ENCODE data around the gene RASL10A.

RASL10A gene

DNA sequence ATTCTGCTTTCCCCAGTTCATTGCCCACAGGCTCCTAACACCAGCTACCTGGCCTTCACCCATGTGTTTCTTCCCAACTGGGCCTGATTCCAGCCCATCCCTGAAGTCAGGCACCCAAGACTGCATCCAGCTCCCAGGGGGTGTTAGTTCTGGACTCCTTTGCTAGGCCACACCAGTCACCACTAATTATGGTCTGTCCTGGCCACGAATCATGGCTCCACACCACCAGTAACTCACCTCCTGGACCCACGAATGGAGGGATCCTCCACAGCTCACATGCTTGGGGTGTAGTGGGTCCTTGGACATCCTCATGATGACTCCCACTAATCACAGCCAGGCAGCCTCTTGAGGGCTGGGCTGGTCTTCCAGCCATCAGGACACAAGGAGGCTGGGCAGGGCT, 3.6 kb upstream of the RASL10A start:
- DNase-seq (ENCODE audit: low read depth in 2 of 2), result no peak

DNA sequence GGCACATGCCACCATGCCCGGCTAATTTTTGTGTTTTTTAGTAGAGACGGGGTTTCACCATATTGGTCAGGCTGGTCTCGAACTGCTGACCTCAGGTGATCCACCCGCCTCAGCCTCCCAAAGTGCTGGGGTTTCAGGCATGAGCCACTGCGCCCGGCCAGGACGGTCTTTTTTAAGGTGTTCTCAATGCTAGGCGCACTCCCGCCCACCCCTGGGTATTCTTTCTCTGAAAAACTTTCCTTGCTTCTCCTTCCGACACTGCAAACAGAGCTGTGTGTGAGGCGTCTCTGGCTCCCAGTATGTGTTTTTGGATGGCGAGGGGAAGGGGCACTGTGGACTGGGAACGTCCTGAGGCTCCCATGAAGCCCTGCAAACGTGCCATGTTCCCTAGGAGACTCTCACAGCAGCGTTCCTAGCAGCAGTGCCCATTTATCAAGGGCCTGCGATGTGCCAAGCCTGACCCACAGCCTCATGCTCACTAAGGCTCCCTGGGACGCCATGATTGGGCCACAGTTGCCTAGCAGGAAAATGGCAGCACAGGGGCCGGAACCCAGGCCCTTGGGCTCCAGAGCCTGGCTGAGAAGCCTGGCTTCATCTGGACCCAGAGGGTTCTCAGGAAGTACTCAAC, 2.4 kb upstream of the RASL10A start:
- DNase-seq (ENCODE audit: low read depth in 2 of 2), result no peak

DNA sequence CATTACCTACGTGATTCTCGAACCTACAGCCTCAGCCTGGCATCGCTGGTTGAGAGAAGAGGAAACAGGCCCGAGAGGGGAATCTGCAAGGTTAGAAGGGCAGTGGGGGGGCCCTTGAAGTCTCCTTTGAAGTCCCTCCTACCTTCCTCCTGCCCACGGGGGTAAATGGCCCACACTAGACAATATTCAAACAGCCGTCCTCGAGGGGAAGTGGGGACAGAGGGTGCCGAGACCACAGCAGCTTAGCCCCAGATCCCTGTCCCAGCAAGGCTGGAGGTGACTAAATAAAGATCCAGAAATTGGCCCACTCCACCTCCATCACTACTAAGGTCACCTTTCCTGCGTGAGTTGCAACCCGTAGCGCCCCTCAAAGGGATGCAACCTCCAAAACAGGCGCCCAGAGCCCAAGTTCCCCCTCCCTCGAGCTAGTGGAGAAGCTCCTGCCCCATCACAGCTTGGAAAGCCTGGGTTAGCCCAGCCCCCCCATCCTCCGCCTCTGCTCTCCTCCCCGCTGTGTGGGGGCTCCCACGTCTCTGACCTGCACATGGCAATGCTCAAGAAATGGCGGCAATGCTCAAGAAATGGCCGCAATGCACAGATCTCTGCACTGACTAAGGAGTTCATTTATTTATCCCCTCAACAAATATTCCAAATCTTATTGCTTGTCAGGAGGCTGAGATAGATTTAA, 788 bp upstream of the RASL10A start:
- no peak for DNase-seq (ENCODE audit: low read depth in 2 of 2)

GRCh38 chr22:29314537-29315285, 786 bp downstream of the RASL10A start:
- no peak for DNase-seq (ENCODE audit: low read depth in 2 of 2)

GRCh38 chr22:29313576-29314466, 1.7 kb downstream of the RASL10A start:
- DNase-seq (ENCODE audit: low read depth in 2 of 2), result no peak

GRCh38 chr22:29313126-29313575, 2.3 kb downstream of the RASL10A start:
- no peak for DNase-seq (ENCODE audit: low read depth in 2 of 2)

DNA sequence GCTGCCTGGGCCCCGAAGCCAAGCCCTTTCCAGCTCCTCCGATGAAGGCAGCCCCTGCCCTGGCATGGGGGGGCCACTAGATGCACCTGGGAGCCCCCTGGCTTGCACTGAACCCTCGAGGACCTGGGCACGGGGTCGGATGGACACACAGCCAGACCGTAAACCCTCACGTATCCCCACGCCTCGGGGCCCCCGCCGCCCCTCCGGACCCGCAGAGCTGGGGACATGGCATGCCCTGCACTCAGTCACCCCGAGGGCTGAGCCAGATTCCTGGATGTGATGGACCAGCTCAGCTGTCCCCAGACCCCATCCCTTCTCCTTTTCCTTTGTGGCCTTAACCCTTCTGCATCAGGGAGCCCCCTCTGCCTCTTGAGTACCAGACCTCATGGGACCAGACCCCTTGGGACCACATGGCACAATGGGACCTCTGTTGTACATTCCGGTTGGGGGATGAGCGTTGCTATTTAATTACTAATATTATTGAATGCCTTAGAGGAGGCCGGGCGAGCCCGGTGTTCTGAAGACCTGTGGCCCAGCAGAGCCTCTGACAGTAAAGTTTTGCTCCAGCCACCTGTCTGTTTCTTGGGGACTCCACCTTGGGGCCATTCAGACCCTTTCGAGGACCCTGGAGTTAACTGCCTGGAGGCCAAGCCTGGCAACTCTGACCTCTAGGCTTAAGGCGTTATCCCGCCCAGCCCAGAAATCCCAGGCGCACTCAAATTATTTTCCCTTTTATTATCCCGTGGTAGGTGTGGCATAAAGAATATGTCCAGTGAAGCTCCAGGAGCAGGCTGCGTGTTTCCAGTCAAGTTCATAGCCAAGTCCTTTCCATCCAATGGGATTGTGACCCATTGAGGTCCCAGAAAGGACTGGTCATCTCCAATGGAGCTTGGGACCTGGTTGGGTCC, 3.0 kb downstream of the RASL10A start:
- no peak for DNase-seq (ENCODE audit: low read depth in 2 of 2)

GRCh38 chr22:29311464-29312217, 3.9 kb downstream of the RASL10A start:
- no peak for DNase-seq (ENCODE audit: low read depth in 2 of 2)

DNA sequence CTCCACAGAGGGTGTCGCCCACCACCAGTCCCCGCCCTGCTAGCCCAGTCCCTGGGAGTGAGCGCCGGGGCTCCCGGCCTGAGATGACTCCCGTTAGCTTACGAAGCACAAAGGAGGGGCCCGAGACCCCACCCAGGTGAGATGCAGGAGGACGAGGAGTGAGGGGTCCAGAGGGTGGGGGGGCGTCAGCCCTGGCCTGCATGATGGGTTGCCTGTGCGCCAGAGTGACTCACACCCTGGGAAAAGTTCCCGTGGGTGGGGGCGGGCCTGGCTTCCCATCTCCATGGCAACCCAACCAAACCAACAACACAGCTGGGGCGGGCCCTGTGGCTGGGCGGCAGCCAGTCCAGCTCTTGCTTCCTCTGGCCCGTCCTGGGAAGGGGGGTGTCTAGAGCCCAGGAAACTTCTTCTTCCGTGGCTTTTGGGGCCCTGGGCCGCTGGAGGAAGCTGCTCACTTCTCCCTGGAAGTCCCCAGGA, 4.6 kb downstream of the RASL10A start:
- DNase-seq (ENCODE audit: low read depth in 2 of 2), result peak; percentile 53

DNA sequence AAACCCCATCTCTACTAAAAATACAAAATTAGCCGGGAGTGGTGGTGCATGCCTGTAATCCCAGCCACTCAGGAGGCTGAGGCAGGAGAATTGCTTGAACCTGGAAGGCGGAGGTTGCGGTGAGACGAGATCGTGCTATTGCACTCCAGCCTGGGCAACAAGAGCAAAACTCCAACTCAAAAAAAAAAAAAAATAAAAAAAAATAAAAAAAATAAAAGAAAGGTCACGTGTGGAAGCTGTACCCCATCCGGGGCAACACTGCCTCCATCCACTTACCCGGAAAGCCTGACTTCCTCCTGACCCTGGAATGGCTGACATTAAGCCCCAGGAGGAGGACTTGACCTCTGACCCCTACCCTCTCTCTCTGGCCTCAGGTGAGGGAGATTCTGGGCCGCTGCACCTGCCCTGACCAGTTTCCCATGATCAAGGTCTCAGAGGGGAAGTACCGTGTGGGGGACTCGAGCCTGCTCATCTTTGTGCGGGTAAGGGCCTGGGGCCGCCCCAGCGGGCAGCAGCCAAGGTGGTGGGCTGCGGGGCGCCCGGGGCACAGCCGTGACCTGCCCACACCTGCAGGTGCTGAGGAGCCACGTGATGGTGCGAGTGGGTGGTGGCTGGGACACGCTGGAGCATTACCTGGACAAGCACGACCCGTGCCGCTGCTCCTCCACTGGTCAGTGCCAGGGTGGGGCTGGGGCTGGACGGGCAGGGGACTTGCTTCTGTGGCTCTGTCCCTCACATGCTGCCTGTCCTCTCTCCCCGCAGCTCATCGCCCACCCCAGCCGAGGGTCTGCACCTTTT, 5.2 kb downstream of the RASL10A start:
- DNase-seq (ENCODE audit: low read depth in 2 of 2), result no peak

GRCh38 chr22:29309332-29310064, 6.0 kb downstream of the RASL10A start:
- DNase-seq (ENCODE audit: low read depth in 2 of 2), result no peak

DNA sequence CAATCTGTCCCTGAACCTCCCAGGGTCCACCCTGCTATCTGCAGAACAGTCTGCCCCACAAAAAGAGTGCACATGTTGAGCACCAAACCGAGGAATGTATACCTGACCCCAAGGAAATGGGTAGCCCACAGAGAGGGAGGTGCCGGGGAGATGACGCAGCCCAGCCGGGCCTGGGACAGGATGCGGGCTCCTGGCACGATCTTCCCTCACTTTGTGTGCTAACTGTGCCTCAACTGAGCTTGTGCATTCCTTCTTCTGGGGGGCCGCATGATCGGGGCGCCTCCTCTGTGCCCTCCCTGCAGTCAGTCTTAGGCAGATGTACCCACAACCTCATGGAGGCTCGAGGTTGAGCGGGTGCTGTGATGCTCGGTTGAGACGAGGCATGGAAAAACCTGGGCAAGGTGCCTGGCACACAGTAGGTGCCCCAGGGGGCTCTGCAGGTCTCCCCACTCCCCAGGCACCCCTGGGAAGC, 6.7 kb downstream of the RASL10A start:
- DNase-seq (ENCODE audit: low read depth in 2 of 2), result no peak

DNA sequence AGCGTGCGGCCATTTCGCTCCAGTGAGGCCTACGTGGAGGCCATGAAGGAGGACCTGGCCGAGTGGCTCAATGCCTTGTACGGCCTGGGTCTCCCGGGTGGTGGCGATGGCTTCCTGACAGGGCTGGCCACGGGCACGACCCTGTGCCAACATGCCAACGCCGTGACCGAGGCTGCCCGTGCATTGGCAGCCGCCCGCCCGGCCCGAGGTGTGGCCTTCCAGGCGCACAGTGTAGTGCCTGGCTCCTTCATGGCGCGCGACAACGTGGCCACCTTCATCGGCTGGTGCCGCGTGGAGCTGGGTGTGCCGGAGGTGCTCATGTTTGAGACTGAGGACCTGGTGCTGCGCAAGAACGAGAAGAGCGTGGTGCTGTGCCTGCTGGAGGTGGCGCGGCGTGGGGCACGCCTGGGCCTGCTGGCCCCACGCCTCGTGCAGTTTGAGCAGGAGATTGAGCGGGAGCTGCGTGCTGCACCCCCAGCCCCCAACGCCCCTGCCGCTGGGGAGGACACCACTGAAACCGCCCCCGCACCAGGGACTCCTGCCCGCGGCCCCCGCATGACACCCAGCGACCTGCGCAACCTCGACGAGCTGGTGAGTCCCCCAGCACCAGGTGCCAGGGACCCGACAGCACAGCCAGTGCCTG, 7.2 kb downstream of the RASL10A start:
- DNase-seq (ENCODE audit: low read depth in 2 of 2), result no peak

DNA sequence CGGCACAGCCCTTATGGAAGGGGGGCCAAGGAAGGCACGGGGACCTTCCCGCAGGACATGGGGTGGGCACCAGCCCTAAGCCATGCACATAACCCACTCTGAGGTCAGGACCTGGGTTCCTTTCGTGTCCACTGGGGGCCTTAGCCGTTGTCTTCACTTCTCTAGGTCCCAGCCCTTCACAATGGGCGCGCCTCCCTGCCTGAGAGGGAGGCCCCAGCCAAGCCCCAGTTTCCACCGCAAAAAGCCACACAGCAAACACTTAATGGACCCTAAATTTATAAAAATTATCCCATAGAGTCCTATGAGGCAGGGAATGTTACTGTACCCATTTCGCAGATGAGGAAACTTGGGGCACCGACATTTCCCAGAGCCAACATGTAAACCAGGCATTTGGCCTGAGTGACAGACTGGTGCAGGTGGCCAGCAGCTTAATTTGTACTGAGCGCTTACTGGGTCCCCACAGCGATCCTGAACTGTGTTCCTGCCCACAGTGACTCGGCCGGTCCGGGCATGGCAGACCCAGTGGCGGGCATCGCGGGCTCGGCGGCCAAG, 7.8 kb downstream of the RASL10A start:
- DNase-seq (ENCODE audit: low read depth in 2 of 2), result no peak

DNA sequence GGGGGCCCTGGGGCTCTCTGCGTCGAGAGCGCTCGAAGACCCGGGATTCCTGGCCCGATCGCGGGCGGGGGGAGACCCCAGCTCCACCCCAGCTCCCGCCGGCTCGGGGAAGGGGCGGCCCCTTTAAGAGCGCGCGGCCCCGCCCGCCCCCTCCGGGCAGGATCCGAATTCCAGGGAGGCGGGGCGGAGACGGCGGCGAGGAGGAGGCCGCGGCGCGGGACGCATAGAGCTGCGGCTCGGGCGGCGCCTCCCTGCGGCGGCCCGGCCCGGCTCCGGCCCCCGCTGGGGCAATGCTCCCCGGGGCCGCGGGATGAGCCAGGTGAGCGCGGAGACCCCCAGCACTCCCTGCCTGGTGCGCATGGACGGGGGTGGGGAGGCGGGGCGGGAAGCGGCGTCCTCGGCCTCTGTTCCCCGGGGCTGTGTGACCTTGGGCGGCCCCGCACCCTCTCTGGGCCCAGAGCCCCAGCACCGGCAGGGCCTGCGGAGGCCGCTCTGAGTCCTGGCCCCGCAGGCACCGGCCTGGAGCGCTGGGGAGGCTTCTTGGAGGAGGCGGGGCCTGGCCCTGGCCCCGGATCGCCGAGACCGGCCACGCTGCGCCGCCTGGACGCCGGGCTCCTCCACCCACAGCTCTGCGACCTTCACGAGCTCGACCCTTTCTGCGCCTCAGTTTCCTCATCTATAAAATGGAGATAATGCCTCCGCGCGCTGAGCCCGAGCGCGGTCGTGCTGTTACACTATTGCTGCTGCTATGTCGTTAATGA, 8.5 kb downstream of the RASL10A start:
- no peak for DNase-seq (ENCODE audit: low read depth in 2 of 2)

- peak in 1 of 2 donors; percentile 39 for DNase-seq (ENCODE audit: low read depth in 2 of 2)
Measured at GRCh38 chr22:29306175-29306834, 9.2 kb downstream of the RASL10A start, which contains the start of gene GAS2L1. Gene GAS2L1, plus strand, starts transcription at chr22:29306650. Its CDS starts 1,456 bp downstream, at chr22:29308106.
